Ishikawa (cell line): ENCODE results near the gene ZFAND3.

Experiments
- CEBPB ChIP-seq: IDR thresholded peaks from 2 replicates; pipeline ENCODE4 v1.6.1; 2012
- CREB1 ChIP-seq: IDR thresholded peaks from 2 replicates; pipeline ENCODE4 v1.6.1; 2012; ENCODE audit warnings: low read depth
- EGR1 ChIP-seq: IDR thresholded peaks from 2 replicates; pipeline ENCODE4 v1.6.1; 2012
- EP300 ChIP-seq: IDR thresholded peaks from 2 replicates; pipeline ENCODE4 v1.6.1; 2012; ENCODE audit warnings: borderline replicate concordance
- FOXM1 ChIP-seq: IDR thresholded peaks from 2 replicates; pipeline ENCODE4 v1.6.1; 2012; ENCODE audit warnings: low read depth, borderline replicate concordance
- MAX ChIP-seq: IDR thresholded peaks from 2 replicates; pipeline ENCODE4 v1.6.1; 2012
- NFIC ChIP-seq: IDR thresholded peaks from 2 replicates; pipeline ENCODE4 v1.6.1; 2012
- RAD21 ChIP-seq: IDR thresholded peaks from 2 replicates; pipeline ENCODE4 v1.6.1; 2012; ENCODE audit warnings: low read depth
- TAF1 ChIP-seq: IDR thresholded peaks from 2 replicates; pipeline ENCODE4 v1.6.1; 2012; ENCODE audit warnings: low read depth, mild to moderate bottlenecking
- TCF12 ChIP-seq: IDR thresholded peaks from 2 replicates; pipeline ENCODE4 v1.6.1; 2012; ENCODE audit warnings: low read depth
- TEAD4 ChIP-seq: IDR thresholded peaks from 2 replicates; pipeline ENCODE4 v1.6.1; 2012
- YY1 ChIP-seq: IDR thresholded peaks from 2 replicates; pipeline ENCODE4 v1.6.1; 2012; ENCODE audit warnings: low read depth
- ZBTB7A ChIP-seq: IDR thresholded peaks from 2 replicates; pipeline ENCODE4 v1.6.1; 2012; ENCODE audit warnings: low read depth
- TF ChIP-seq, protein P1 (sequence below): IDR thresholded peaks from 2 replicates; pipeline ENCODE4 v1.6.1; 2012
- TF ChIP-seq, protein P2 (sequence below): IDR thresholded peaks from 2 replicates; pipeline ENCODE4 v1.6.1; 2012; ENCODE audit warnings: low read depth, mild to moderate bottlenecking

ZFAND3 gene

GRCh38 chr6:37884548-37884947 is 65.0 kb downstream of the ZFAND3 start:
- TF ChIP-seq NFIC, result no peak
- no peak for TF ChIP-seq YY1
- no peak for TF ChIP-seq CEBPB
- TF ChIP-seq, protein P1, sequence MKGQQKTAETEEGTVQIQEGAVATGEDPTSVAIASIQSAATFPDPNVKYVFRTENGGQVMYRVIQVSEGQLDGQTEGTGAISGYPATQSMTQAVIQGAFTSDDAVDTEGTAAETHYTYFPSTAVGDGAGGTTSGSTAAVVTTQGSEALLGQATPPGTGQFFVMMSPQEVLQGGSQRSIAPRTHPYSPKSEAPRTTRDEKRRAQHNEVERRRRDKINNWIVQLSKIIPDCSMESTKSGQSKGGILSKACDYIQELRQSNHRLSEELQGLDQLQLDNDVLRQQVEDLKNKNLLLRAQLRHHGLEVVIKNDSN, result no peak
- no peak for TF ChIP-seq EGR1
- no peak for TF ChIP-seq FOXM1
- TF ChIP-seq TCF12, result no peak
- TF ChIP-seq TEAD4, result no peak
- TF ChIP-seq RAD21, result no peak
- no peak for TF ChIP-seq EP300
- TF ChIP-seq MAX, result no peak
- TF ChIP-seq, protein P2, sequence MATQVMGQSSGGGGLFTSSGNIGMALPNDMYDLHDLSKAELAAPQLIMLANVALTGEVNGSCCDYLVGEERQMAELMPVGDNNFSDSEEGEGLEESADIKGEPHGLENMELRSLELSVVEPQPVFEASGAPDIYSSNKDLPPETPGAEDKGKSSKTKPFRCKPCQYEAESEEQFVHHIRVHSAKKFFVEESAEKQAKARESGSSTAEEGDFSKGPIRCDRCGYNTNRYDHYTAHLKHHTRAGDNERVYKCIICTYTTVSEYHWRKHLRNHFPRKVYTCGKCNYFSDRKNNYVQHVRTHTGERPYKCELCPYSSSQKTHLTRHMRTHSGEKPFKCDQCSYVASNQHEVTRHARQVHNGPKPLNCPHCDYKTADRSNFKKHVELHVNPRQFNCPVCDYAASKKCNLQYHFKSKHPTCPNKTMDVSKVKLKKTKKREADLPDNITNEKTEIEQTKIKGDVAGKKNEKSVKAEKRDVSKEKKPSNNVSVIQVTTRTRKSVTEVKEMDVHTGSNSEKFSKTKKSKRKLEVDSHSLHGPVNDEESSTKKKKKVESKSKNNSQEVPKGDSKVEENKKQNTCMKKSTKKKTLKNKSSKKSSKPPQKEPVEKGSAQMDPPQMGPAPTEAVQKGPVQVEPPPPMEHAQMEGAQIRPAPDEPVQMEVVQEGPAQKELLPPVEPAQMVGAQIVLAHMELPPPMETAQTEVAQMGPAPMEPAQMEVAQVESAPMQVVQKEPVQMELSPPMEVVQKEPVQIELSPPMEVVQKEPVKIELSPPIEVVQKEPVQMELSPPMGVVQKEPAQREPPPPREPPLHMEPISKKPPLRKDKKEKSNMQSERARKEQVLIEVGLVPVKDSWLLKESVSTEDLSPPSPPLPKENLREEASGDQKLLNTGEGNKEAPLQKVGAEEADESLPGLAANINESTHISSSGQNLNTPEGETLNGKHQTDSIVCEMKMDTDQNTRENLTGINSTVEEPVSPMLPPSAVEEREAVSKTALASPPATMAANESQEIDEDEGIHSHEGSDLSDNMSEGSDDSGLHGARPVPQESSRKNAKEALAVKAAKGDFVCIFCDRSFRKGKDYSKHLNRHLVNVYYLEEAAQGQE, result no peak
- TF ChIP-seq TAF1, result no peak
- no peak for TF ChIP-seq CREB1
- no peak for TF ChIP-seq ZBTB7A

DNA sequence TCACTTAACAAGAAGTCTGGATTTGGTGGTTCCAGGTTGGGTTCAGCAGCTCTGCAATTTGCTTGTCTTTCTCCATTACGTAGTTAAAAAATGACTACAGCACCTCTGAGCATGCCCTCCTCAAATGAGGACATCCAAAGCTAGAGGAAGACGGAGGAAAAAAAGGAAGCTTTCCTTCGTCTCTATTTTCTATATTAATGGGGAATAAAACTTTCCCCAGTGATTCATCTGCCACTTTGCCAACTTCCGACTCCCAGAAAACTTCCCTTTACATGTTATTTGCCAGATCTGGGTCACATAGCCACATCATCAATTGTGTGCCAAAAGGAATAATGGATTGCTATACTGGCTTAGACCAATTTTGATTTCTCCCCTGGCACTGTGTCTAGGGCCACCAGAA is 69.5 kb downstream of the ZFAND3 start:
- TF ChIP-seq, protein P2, result no peak
- TF ChIP-seq RAD21 (no peak), EGR1 (no peak), CEBPB (no peak), TEAD4 (no peak), CREB1 (no peak), TAF1 (no peak), FOXM1 (no peak), TCF12 (no peak), EP300 (no peak), MAX (no peak), ZBTB7A (no peak), NFIC (no peak), YY1 (no peak)
- TF ChIP-seq, protein P1, result no peak

- TF ChIP-seq RAD21 (no peak), TEAD4 (no peak), CEBPB (no peak), MAX (no peak), YY1 (no peak), TAF1 (no peak), FOXM1 (no peak), EP300 (no peak), CREB1 (no peak), EGR1 (no peak)
- TF ChIP-seq, protein P1, result no peak
Measured at GRCh38 chr6:37889486-37889885, 70.0 kb downstream of the ZFAND3 start.

DNA sequence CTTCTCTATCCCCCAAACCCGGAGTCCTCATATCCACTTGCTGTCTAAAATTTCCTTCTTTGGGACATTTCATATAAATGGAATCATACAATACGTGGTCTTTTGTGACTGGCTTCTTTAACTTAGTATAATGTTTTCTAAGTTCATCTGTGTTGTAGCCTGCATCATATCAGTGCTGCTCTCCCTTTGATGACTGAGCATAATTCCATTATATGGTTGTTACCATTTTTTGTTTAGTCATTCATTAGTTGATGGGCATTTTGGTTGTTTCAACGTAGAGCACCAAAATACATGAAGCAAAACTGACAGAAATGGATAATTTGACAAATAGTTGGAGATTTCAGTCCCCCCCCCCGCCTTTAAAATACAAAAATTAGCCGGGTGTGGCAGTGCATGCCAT is 71.5 kb downstream of the ZFAND3 start:
- no peak for TF ChIP-seq NFIC
- TF ChIP-seq FOXM1, result no peak
- no peak for TF ChIP-seq MAX
- TF ChIP-seq, protein P2, result no peak
- no peak for TF ChIP-seq CREB1
- no peak for TF ChIP-seq ZBTB7A
- no peak for TF ChIP-seq TCF12
- TF ChIP-seq CEBPB, result no peak
- no peak for TF ChIP-seq YY1
- TF ChIP-seq EGR1, result no peak
- TF ChIP-seq EP300, result no peak
- TF ChIP-seq TAF1, result no peak
- no peak for TF ChIP-seq RAD21
- TF ChIP-seq, protein P1, result no peak
- TF ChIP-seq TEAD4, result no peak
